Tibial nerve (tissue), 4 donors: Measurements from ENCODE around the gene AP2A2. TPM values are rescaled to one million over a fixed set of nuclear protein-coding genes. Genes with fewer than 3 reads are reported as not detected.

Experiments
- DNase-seq, 2 donors: peaks; one replicate each; pipeline ENCODE4 v3.0.0-alpha.2; 2019; ENCODE audit warnings: low spot score in 2 of 2
- H3K27ac ChIP-seq, 4 donors: fragments of 200-600 bp; sonication (generic) in 3 of 4; one replicate each; pipeline ENCODE4 v1.5.1; 2017 to 2019; ENCODE audit warnings: mild to moderate bottlenecking in 1 of 4
- H3K27me3 ChIP-seq, 2 donors: fragments of 200-600 bp; sonication (generic) in 1 of 2; one replicate each; pipeline versions ENCODE4 v1.5.1 to v1.6.0; 2017 to 2019
- H3K36me3 ChIP-seq, 3 donors: fragments of 200-600 bp; sonication (generic); one replicate each; pipeline ENCODE4 v1.5.1; 2018 to 2019
- H3K4me1 ChIP-seq, 4 donors: fragments of 200-600 bp; sonication (generic) in 3 of 4; one replicate each; pipeline ENCODE4 v1.5.1; 2017 to 2019
- H3K4me3 ChIP-seq, 4 donors: fragments of 200-600 bp; sonication (generic) in 3 of 4; one replicate each; pipeline ENCODE4 v1.5.1; 2017 to 2019; ENCODE audit warnings: mild to moderate bottlenecking in 1 of 4, moderate library complexity in 1 of 4
- H3K9me3 ChIP-seq, 4 donors: fragments of 200-600 bp; sonication (generic) in 3 of 4; one replicate each; pipeline ENCODE4 v1.5.1; 2017 to 2019
- EP300 ChIP-seq, 2 donors: sonication (generic); formaldehyde crosslinking; IDR thresholded peaks; one replicate each; pipeline ENCODE4 v1.6.1; 2017; ENCODE audit warnings: antibody characterized with exemption in 2 of 2, mild to moderate bottlenecking in 1 of 2
- POLR2A ChIP-seq, 2 donors: fragments of 450-650 bp; IDR thresholded peaks; one replicate each; pipeline ENCODE4 v1.6.1; 2017; ENCODE audit warnings: antibody characterized with exemption in 2 of 2, mild to moderate bottlenecking in 2 of 2, moderate library complexity in 2 of 2
- WGBS, 2 donors: methylation state at CpG; one replicate each; pipeline ENCODE4 v1.1.5; 2018; 5-methylcytosine and 5-hydroxymethylcytosine counted together
- total RNA-seq, 4 donors: library from RNA; depleted of rRNA; stranded (reverse); fragments of >200 nt; gene quantifications; one replicate each; pipeline ENCODE4 v1.1.0, GENCODE V29; 2016
- TF ChIP-seq, protein P1 (sequence below), 5 experiments: fragments of 200-600 bp in 3 of 5; fragments of 450-650 bp in 2 of 5; sonication (generic) in 3 of 5; IDR thresholded peaks; one replicate each; pipeline ENCODE4 v1.5.1; 2016 to 2019; ENCODE audit warnings: antibody characterized with exemption in 5 of 5, mild to moderate bottlenecking in 3 of 5, moderate library complexity in 2 of 5

The AP2A2 gene
- total RNA-seq, 4 donors from 2014 or later: 70.8 to 136 (median 90.3) TPM

DNA sequence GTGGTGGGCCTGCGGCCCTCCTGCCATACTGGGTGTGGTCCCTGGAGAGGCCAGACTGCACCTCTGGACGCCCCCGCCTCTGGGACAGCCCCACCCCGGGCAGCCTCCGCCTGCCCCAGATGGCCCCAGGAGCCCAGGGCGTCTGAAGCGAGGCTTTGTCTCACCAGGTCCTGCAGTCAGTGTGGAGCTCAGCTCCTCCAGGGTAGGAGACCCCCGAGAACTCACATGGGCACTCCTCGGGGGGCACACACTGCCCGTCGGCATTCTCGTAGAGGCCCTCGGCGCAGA, 100.4 kb downstream of the AP2A2 start:
- H3K36me3 ChIP-seq: peaks cover 0 to 34% (median 0%) of the 10 kb centered on the region in 3 donors
- no peak overlapping the region for H3K4me3 ChIP-seq
- no peak overlapping the region for H3K27ac ChIP-seq
- H3K27me3 ChIP-seq: no peaks in the 10 kb centered on the region
- WGBS, 2 donors: 86 to 90% methylated on average over 10 to 12 of the region's 14 CpGs
- H3K9me3 ChIP-seq: no peaks in the 10 kb centered on the region
- DNase-seq: no peak
- H3K4me1 ChIP-seq: no peaks in the 10 kb centered on the region
- TF ChIP-seq POLR2A (IDR thresholded peaks at IDR 0.05) (no peak), EP300 (IDR thresholded peaks at IDR 0.05) (no peak)
- TF ChIP-seq, protein P1, sequence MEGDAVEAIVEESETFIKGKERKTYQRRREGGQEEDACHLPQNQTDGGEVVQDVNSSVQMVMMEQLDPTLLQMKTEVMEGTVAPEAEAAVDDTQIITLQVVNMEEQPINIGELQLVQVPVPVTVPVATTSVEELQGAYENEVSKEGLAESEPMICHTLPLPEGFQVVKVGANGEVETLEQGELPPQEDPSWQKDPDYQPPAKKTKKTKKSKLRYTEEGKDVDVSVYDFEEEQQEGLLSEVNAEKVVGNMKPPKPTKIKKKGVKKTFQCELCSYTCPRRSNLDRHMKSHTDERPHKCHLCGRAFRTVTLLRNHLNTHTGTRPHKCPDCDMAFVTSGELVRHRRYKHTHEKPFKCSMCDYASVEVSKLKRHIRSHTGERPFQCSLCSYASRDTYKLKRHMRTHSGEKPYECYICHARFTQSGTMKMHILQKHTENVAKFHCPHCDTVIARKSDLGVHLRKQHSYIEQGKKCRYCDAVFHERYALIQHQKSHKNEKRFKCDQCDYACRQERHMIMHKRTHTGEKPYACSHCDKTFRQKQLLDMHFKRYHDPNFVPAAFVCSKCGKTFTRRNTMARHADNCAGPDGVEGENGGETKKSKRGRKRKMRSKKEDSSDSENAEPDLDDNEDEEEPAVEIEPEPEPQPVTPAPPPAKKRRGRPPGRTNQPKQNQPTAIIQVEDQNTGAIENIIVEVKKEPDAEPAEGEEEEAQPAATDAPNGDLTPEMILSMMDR (IDR thresholded peaks at IDR 0.05): no peak

DNA sequence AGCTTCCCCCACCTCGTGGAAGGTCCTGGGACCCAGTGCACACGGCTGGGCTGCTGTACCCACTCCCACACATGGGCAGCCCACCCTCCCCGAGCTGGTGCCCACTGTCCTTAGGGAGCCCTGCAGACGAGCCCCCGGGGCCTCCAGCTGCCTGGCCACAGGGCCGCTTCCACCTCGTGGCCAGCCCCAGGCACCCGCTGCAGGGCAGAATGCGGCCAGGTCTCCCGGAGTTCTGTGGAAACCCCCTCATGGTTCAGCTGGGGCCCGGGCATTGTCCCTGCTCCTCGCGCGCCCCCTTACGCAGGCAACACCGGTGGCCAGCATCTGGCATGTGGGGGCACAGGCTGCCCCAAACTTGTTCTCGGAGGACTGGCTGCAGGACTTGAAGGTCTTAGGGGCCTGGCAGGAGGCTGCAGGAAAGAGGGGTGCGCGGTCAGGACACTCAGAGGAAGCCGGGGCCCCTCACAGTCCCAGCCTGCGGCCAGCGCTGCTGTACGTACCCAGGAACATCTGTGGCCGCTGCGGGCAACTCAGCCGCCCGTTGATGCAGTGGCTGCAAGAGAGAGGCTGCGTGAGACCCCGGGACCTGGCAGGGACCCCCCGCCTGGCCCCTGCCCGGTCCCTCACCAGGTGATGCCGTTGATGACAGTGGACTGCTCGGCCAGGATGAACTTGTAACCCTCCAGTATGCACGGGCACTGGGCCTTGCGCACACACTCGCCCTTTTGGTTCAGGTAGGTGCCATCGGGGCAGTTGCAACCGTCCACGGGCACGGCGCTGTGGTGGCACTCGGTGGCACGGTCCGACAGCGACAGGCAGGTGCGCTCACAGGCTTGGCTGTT, 101.2 kb downstream of the AP2A2 start:
- Histone ChIP-seq H3K27me3 (no peaks in the 10 kb centered on the region), H3K4me3 (no peak overlapping the region), H3K9me3 (no peaks in the 10 kb centered on the region), H3K27ac (no peak overlapping the region), H3K36me3 (peaks cover 0 to 34% (median 0%) of the 10 kb centered on the region in 3 donors), H3K4me1 (no peaks in the 10 kb centered on the region)
- no peak for DNase-seq
- no peak for TF ChIP-seq EP300 (IDR thresholded peaks at IDR 0.05)
- no peak for TF ChIP-seq POLR2A (IDR thresholded peaks at IDR 0.05)
- TF ChIP-seq, protein P1 (IDR thresholded peaks at IDR 0.05): no peak
- WGBS, 2 donors: 81 to 88% methylated on average over 11 to 37 of the region's 46 CpGs

DNA sequence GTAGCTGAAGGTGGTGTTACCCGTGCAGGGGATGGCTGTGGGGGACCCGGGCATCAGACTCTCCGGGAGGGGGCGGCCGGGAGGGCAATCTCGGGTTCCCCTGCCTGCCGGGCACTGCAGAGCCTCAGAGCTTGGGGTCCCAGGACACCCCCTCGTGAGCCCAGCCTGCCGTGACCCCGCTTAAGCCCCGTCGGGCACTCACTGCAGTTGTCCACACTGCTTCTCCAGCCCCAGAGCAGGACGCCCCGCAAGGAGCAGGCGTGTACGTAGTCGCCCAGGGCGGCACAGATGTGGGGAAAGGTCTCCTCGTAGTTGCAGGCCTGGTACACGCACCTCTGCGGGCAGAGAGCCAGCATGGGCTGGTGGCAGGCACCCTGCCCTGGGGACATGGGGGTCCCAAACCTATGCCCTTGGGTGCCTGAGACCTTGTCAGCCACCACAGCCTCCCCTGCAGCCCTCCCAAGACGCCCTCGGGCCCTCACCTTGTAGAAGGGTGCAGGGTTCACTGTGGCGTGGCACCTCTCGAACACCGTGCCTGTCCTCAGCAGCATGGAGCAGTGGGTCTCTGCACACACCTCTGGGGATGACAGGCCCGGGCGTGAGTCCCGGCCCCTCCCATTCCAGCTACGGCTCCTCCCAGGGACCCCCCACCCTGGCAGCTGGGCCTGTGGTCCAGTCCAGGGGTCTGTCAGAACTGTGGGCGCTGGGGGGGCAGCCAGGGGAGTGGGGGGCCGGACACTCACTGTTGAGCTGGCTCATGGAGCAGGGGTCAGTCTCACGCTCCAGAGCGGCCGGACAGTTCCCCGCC, 102.0 kb downstream of the AP2A2 start:
- TF ChIP-seq POLR2A (IDR thresholded peaks at IDR 0.05): no peak
- TF ChIP-seq EP300 (IDR thresholded peaks at IDR 0.05): no peak
- TF ChIP-seq, protein P1 (IDR thresholded peaks at IDR 0.05): no peak
- Histone ChIP-seq H3K4me3 (no peak overlapping the region), H3K4me1 (no peaks in the 10 kb centered on the region), H3K9me3 (no peaks in the 10 kb centered on the region), H3K27ac (no peak overlapping the region), H3K36me3 (peaks cover 0 to 34% (median 0%) of the 10 kb centered on the region in 3 donors), H3K27me3 (no peaks in the 10 kb centered on the region)
- DNase-seq: no peak
- WGBS, 2 donors: 75 to 76% methylated on average over 30 to 32 of the region's 36 CpGs

DNA sequence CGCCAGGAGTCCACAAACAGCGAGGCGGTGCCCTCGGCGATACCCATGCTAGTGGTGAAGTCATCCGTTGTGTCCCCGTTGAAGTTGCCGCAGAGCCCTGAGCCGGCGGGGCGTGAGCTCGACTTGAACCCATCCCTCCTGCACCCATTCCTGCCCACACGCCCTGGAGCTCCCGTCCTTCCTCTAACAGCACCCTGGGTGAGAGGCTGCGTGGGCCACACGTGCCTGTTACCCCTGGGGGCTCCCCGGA, 102.5 kb downstream of the AP2A2 start:
- no peaks in the 10 kb centered on the region for H3K4me1 ChIP-seq
- no peak overlapping the region for H3K4me3 ChIP-seq
- no peak for DNase-seq
- TF ChIP-seq, protein P1 (IDR thresholded peaks at IDR 0.05): no peak
- TF ChIP-seq POLR2A (IDR thresholded peaks at IDR 0.05) (no peak), EP300 (IDR thresholded peaks at IDR 0.05) (no peak)
- 59 to 73% methylated on average over 16 to 17 of the region's 17 CpGs for WGBS, 2 donors
- no peak overlapping the region for H3K27ac ChIP-seq
- no peaks in the 10 kb centered on the region for H3K27me3 ChIP-seq
- peaks cover 0 to 33% (median 0%) of the 10 kb centered on the region in 3 donors for H3K36me3 ChIP-seq
- no peaks in the 10 kb centered on the region for H3K9me3 ChIP-seq

DNA sequence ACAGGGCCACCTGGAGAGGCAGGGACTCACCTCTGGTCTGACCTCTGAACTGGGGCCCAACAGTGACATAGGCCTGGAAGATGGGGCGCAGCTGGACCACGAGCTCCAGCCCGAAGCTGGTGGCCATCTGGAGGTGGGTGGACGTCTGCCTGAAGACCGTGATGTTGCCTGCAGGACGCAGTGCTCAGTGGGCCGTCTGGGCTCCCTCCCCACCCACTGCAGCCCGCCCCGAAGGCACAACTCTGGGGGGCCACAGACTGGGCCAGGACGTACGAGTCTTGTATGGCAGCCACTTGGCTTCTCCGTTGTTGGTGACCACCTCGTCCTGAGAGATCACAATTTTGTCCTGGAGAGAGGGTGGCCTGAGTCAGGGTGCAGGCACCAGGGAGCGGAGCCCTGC, 102.9 kb downstream of the AP2A2 start:
- Histone ChIP-seq H3K36me3 (peaks cover 0 to 29% (median 0%) of the 10 kb centered on the region in 3 donors), H3K27ac (no peak overlapping the region), H3K4me3 (no peak overlapping the region), H3K4me1 (no peaks in the 10 kb centered on the region), H3K9me3 (no peaks in the 10 kb centered on the region), H3K27me3 (no peaks in the 10 kb centered on the region)
- WGBS, 2 donors: 72 to 81% methylated on average over 9 to 14 of the region's 14 CpGs
- TF ChIP-seq POLR2A (IDR thresholded peaks at IDR 0.05): no peak
- DNase-seq: no peak
